Naive B cell (primary cell): Measurements from ENCODE around the gene EIF5A2. TPM values are rescaled to one million over a fixed set of nuclear protein-coding genes. Genes with fewer than 3 reads are reported as not detected.

Source experiments
- ATAC-seq, 2 donors: fragments of 150-1000 bp; cut with Tn5 transposase; 2 replicates each; pipeline ENCODE4 v1.10.0; 2021; ENCODE audit warnings: low read depth in 2 of 2, mild to moderate bottlenecking in 2 of 2, moderate library complexity in 2 of 2
- DNase-seq: peaks from one replicate; pipeline ENCODE4 v3.0.0; 2022
- H3K27ac Mint-ChIP-seq, 6 donors: one replicate each; pipeline ENCODE4 v1.8.0; 2020 to 2022; ENCODE audit warnings: mild to moderate bottlenecking in 6 of 6, mixed read lengths in 6 of 6, moderate library complexity in 5 of 6, inconsistent platforms in 2 of 6
- H3K27me3 Mint-ChIP-seq, 3 donors: one replicate each; pipeline ENCODE4 v1.8.0; 2021 to 2022; ENCODE audit warnings: mixed read lengths in 3 of 3, mild to moderate bottlenecking in 1 of 3
- H3K36me3 Mint-ChIP-seq, 2 donors: one replicate each; pipeline ENCODE4 v1.8.0; 2020 to 2022; ENCODE audit warnings: mixed read lengths in 2 of 2, inconsistent platforms in 1 of 2, mild to moderate bottlenecking in 1 of 2
- H3K4me1 Mint-ChIP-seq, 3 donors: one replicate each; pipeline ENCODE4 v1.8.0; 2020 to 2022; ENCODE audit warnings: mixed read lengths in 3 of 3, inconsistent platforms in 1 of 3, mild to moderate bottlenecking in 1 of 3, moderate library complexity in 1 of 3
- H3K4me3 Mint-ChIP-seq, 8 donors: one replicate each; pipeline ENCODE4 v1.8.0; 2020 to 2022; ENCODE audit warnings: mild to moderate bottlenecking in 8 of 8, mixed read lengths in 8 of 8, moderate library complexity in 8 of 8, inconsistent platforms in 2 of 8
- H3K9me3 Mint-ChIP-seq, 7 donors: one replicate each; pipeline ENCODE4 v1.8.0; 2020 to 2022; ENCODE audit warnings: mixed read lengths in 7 of 7, mild to moderate bottlenecking in 5 of 7, inconsistent platforms in 2 of 7, moderate library complexity in 1 of 7
- polyA plus RNA-seq, 6 donors: library from polyadenylated mRNA; unstranded; fragments of 300-500 nt; fragmentation: Illumina TruSeq; gene quantifications; one replicate each; pipeline ENCODE4 v1.2.3, GENCODE V29; 2021; ENCODE audit warnings: low read depth in 6 of 6

The EIF5A2 gene
- polyA plus RNA-seq, 6 donors from 2014 or later = 4.4 to 6.6 (median 5.8) TPM

- peaks cover 13 to 23% (median 20%) of the 10 kb centered on the region in 3 donors for H3K4me1 Mint-ChIP-seq
- peak overlapping the region in 1 of 6 donors; percentile 65 for H3K27ac Mint-ChIP-seq
- no peak for DNase-seq
- no peak overlapping the region for H3K4me3 Mint-ChIP-seq
- H3K36me3 Mint-ChIP-seq = peaks cover 5 to 19% of the 10 kb centered on the region in 2 donors
- ATAC-seq = no peak
- peaks cover 0 to 1% (median 0%) of the 10 kb centered on the region in 7 donors for H3K9me3 Mint-ChIP-seq
- H3K27me3 Mint-ChIP-seq = no peaks in the 10 kb centered on the region
These were observed 44.6 kb downstream of the EIF5A2 start for GRCh38 chr3:170863816-170864215.

GRCh38 chr3:170862618-170863374 is 45.6 kb downstream of the EIF5A2 start:
- H3K4me3 Mint-ChIP-seq = peak overlapping the region in 1 of 8 donors; percentile 57
- DNase-seq (no peak), ATAC-seq (no peak)
- H3K9me3 Mint-ChIP-seq = peaks cover 0 to 1% (median 0%) of the 10 kb centered on the region in 7 donors
- H3K36me3 Mint-ChIP-seq = peaks cover 5 to 19% of the 10 kb centered on the region in 2 donors
- no peaks in the 10 kb centered on the region for H3K27me3 Mint-ChIP-seq
- peak overlapping the region in 2 of 6 donors; percentile 42 to 69 for H3K27ac Mint-ChIP-seq
- H3K4me1 Mint-ChIP-seq = peaks cover 13 to 19% (median 14%) of the 10 kb centered on the region in 3 donors

- Mint-ChIP-seq H3K4me3 (no peak overlapping the region), H3K9me3 (no peaks in the 10 kb centered on the region), H3K27ac (no peak overlapping the region), H3K36me3 (no peaks in the 10 kb centered on the region), H3K27me3 (peaks cover 0 to 17% (median 14%) of the 10 kb centered on the region in 3 donors), H3K4me1 (no peaks in the 10 kb centered on the region)
- ATAC-seq (no peak), DNase-seq (no peak)
These were observed 49.8 kb downstream of the EIF5A2 start for GRCh38 chr3:170858599-170858998.

DNA sequence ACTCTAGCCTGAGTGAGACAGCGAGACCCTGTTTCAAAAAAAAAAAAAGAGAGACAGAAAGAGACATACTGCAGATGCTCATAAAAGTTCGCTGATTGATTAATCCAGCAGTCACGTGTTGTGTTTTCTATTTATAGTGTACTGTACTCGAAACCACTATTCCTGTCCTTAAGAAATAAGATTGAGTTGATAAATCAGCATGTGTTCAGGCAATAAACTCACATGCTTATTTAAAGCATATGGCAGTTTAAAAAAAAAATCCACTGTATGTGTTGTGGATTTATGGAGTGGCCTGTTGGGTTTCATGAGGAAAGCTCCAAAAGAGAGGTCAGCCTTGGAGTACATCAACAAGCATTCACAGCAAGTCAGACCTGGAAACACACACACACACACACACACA is 56.1 kb downstream of the EIF5A2 start:
- Mint-ChIP-seq H3K4me3 (no peak overlapping the region), H3K36me3 (no peaks in the 10 kb centered on the region), H3K27ac (peak overlapping the region in 1 of 6 donors; percentile 68), H3K9me3 (no peaks in the 10 kb centered on the region), H3K27me3 (peaks cover 3 to 36% (median 21%) of the 10 kb centered on the region in 3 donors), H3K4me1 (no peaks in the 10 kb centered on the region)
- ATAC-seq (no peak), DNase-seq (no peak)

DNA sequence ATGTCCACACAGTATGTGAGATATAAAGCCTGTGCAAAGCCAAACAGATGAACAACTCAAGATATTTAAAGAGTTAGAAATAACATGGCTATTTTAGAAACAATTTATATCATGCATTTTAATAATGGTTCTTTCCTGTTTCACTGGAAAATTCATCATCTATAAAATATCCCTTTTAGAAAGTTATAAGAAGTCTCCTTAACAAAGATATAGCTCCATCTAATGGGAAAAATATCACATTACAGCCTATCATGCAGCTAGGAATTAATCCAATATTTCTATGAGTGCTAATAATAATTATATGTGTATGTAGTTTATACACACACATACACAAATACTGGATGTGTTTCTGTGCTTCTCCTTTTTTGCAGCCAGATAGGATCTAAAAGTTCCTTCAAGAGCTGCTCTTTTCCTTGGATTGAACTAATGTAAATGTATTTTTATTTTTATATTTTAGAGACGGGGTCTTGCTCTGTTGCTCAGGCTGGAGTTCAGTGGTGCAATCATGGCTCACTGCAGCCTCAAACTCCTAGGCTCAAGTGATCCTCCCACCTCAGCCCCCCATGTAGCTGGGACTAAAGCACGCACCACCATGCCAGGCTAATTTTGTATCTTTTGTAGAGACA is 60.0 kb downstream of the EIF5A2 start:
- H3K27ac Mint-ChIP-seq = no peak overlapping the region
- peaks cover 0 to 5% of the 10 kb centered on the region in 2 donors for H3K36me3 Mint-ChIP-seq
- H3K9me3 Mint-ChIP-seq = peaks cover 0 to 12% (median 5%) of the 10 kb centered on the region in 7 donors
- H3K4me1 Mint-ChIP-seq = no peaks in the 10 kb centered on the region
- no peak overlapping the region for H3K4me3 Mint-ChIP-seq
- H3K27me3 Mint-ChIP-seq = peaks cover 3 to 34% (median 12%) of the 10 kb centered on the region in 3 donors
- ATAC-seq (no peak), DNase-seq (no peak)

DNA sequence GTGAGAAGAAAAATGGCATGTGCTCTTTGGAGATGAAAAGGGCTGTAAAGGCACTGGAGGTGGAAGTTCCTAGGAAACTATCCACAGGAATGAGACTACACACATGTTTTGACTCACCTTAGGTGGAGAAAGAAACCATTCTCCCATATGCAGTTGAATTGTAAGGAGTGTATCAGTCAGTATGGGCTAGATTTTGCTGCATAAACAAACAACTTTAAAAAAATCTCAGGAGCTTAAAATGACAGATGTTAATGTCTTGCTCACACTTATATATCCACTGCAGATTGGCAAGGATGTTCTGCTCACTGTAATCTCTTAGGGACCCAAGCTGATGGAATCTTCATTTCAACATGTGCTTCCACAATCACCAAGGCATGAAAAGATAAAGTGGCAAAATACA is 64.1 kb downstream of the EIF5A2 start:
- no peak overlapping the region for H3K4me3 Mint-ChIP-seq

DNA sequence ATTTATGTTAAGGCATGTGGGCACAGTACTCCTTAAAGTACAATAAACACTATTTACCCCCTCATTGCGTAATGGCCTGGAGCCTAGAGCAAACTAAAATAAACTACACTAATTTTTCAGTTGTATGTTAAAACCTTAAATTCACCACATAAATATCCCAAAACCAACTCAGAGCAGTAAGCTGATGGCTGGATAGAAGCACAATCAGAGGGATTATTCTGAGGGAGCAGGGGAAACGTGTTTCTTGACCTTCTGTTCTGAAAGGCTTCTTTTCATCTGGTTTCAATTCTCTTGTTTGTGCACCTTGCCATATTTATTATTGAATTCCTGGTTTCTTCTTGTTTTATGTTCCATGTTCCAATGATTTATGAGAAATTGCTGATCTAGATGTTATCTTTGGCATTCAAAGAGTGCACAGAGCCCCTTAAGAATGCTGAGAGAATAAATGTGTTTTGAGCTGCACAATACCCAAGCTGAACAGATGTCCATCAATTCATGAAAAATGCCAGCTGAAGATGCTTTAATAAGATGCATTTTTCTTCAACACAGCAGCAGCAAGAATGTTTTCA is 68.1 kb downstream of the EIF5A2 start:
- peaks cover 13 to 41% (median 33%) of the 10 kb centered on the region in 3 donors for H3K27me3 Mint-ChIP-seq
- no peak overlapping the region for H3K27ac Mint-ChIP-seq
- H3K36me3 Mint-ChIP-seq = peaks cover 5 to 8% of the 10 kb centered on the region in 2 donors
- no peak for ATAC-seq
- H3K4me1 Mint-ChIP-seq = no peaks in the 10 kb centered on the region
- H3K9me3 Mint-ChIP-seq = peaks cover 0 to 18% (median 5%) of the 10 kb centered on the region in 7 donors
- no peak for DNase-seq
- no peak overlapping the region for H3K4me3 Mint-ChIP-seq

More for the DNA sequence above, 64.1 kb downstream of the EIF5A2 start:
- H3K4me1 Mint-ChIP-seq = no peaks in the 10 kb centered on the region
- DNase-seq (no peak), ATAC-seq (no peak)
- H3K27ac Mint-ChIP-seq = no peak overlapping the region
- H3K9me3 Mint-ChIP-seq = peaks cover 0 to 12% (median 5%) of the 10 kb centered on the region in 7 donors
- peaks cover 0 to 28% (median 21%) of the 10 kb centered on the region in 3 donors for H3K27me3 Mint-ChIP-seq
- peaks cover 0 to 5% of the 10 kb centered on the region in 2 donors for H3K36me3 Mint-ChIP-seq

GRCh38 chr3:170839518-170840100 is 68.8 kb downstream of the EIF5A2 start:
- Mint-ChIP-seq H3K9me3 (peaks cover 0 to 15% (median 2%) of the 10 kb centered on the region in 7 donors), H3K36me3 (peaks cover 2 to 8% of the 10 kb centered on the region in 2 donors), H3K27me3 (peaks cover 13 to 41% (median 39%) of the 10 kb centered on the region in 3 donors), H3K4me3 (no peak overlapping the region), H3K27ac (no peak overlapping the region), H3K4me1 (no peaks in the 10 kb centered on the region)
- DNase-seq (no peak), ATAC-seq (no peak)

Other genes starting within 250 kb of the EIF5A2 start
- gene RPL22L1, start 38.4 kb downstream of the EIF5A2 start, polyA plus RNA-seq = 100 to 1,000 TPM in 3 of 6 donors, 10 to 100 TPM in 3; 35.0 to 142 (median 101) TPM
- gene SLC2A2, start 118.1 kb upstream of the EIF5A2 start, polyA plus RNA-seq = not detected